Activated CD8-positive, alpha-beta memory T cell treated with anti-CD3 and anti-CD28 coated beads for 24 hours (primary cell): ENCODE measurements around the gene CITED2.

ENCODE experiments used
- DNase-seq: peaks from one replicate; pipeline ENCODE4 v3.0.0-alpha.2; 2020

CITED2 gene

GRCh38 chr6:139329224-139329623 is 45.2 kb downstream of the CITED2 start:
- no peak for DNase-seq

- DNase-seq: no peak
These were observed 47.4 kb downstream of the CITED2 start for GRCh38 chr6:139327038-139327437.

- no peak for DNase-seq
These were observed 48.8 kb downstream of the CITED2 start for GRCh38 chr6:139325686-139326085.

- DNase-seq: no peak
These were observed 49.3 kb downstream of the CITED2 start for GRCh38 chr6:139325125-139325524.

GRCh38 chr6:139324301-139324555 is 50.2 kb downstream of the CITED2 start:
- DNase-seq: no peak

GRCh38 chr6:139323511-139324300 is 50.7 kb downstream of the CITED2 start:
- peak; percentile 89 for DNase-seq
